H1 (cell line): ENCODE measurements around the gene GTF2H1. TPM values are rescaled to one million over a fixed set of nuclear protein-coding genes. Genes with fewer than 3 reads are reported as not detected.
A peak's percentile ranks its signal among the peaks of the same experiment; 100 is the strongest.

Experiments
- CTCF ChIA-PET: fragments of 300-600 bp; sonication (Branson Sonifier 250); formaldehyde crosslinking; loops from one replicate; lab custom pipeline; 2021; ENCODE audit not compliant: partially characterized antibody; lab: Charles Lee
- POLR2A ChIA-PET: fragments of 300-600 bp; sonication (Branson Sonifier 250); formaldehyde crosslinking; loops from one replicate; lab custom pipeline; 2021; ENCODE audit warnings: inconsistent platforms; ENCODE audit not compliant: partially characterized antibody; lab: Charles Lee
- DNase-seq, 2 experiments: peaks; one replicate each; pipeline versions ENCODE4 v3.0.0 to v3.0.0-alpha.2; 2010 to 2022; ENCODE audit warnings: low spot score in 2 of 2, low read depth in 1 of 2, mixed read lengths in 1 of 2
- FAIRE-seq: peaks from 2 replicates; lab custom pipeline; 2011; peaks lifted over from hg19 to GRCh38; lab: Jason Lieb, UNC
- H2AFZ ChIP-seq: 2 replicates; pipeline ENCODE4 v1.8.1; 2012; ENCODE audit warnings: low read length, inconsistent platforms
- H2AK5ac ChIP-seq: 2 replicates; pipeline ENCODE4 v1.6.1; 2013; ENCODE audit warnings: low read depth, low read length
- H2BK120ac ChIP-seq: replicated peaks from 2 replicates; pipeline ENCODE3; 2013; ENCODE audit warnings: low read depth, low read length, inconsistent platforms
- H2BK12ac ChIP-seq: 2 replicates; pipeline ENCODE4 v1.6.1; 2013; ENCODE audit warnings: low read depth, low read length
- H2BK15ac ChIP-seq: 2 replicates; pipeline ENCODE4 v1.6.1; 2013; ENCODE audit warnings: low read length
- H2BK20ac ChIP-seq: 2 replicates; pipeline ENCODE4 v1.6.1; 2013; ENCODE audit warnings: low read length
- H2BK5ac ChIP-seq: 2 replicates; pipeline ENCODE4 v1.6.1; 2013; ENCODE audit warnings: low read depth, low read length
- H3K14ac ChIP-seq: 2 replicates; pipeline ENCODE4 v1.6.1; 2013; ENCODE audit warnings: inconsistent platforms; ENCODE audit not compliant: insufficient read length
- H3K18ac ChIP-seq: 2 replicates; pipeline ENCODE4 v1.6.1; 2013; ENCODE audit warnings: low read length; ENCODE audit errors: extremely low read depth
- H3K23ac ChIP-seq: 2 replicates; pipeline ENCODE4 v1.6.1; 2013; ENCODE audit warnings: inconsistent platforms; ENCODE audit not compliant: insufficient read length
- H3K23me2 ChIP-seq: 2 replicates; pipeline ENCODE4 v1.6.1; 2013; ENCODE audit warnings: low read depth, low read length
- H3K27ac ChIP-seq: 2 replicates; pipeline ENCODE4 v1.6.1; 2011; ENCODE audit warnings: low read depth, low read length, inconsistent platforms
- H3K27me3 ChIP-seq, 4 experiments: replicated peaks in 1 of 4; 1 replicate in 1 of 4; 2 replicates in 3 of 4; pipeline versions ENCODE4 v1.6.1 to v1.8.1; 2011 to 2013; ENCODE audit warnings: low read length in 3 of 4, mild to moderate bottlenecking in 3 of 4, inconsistent platforms in 2 of 4, mixed read lengths in 2 of 4, moderate library complexity in 1 of 4; ENCODE audit not compliant: control insufficient read depth in 3 of 4, insufficient read depth in 3 of 4; ENCODE audit errors: extremely low read depth in 1 of 4
- H3K36me3 ChIP-seq, 4 experiments: 2 replicates each; pipeline versions ENCODE4 v1.6.1 to v1.8.1; 2011 to 2013; ENCODE audit warnings: mild to moderate bottlenecking in 4 of 4, low read length in 3 of 4, moderate library complexity in 2 of 4, control low read depth in 1 of 4, inconsistent platforms in 1 of 4; ENCODE audit not compliant: insufficient read depth in 4 of 4, control insufficient read depth in 2 of 4
- H3K4ac ChIP-seq: replicated peaks from 2 replicates; pipeline ENCODE3; 2013; ENCODE audit warnings: low read length, low read depth, mixed read lengths, inconsistent platforms; ENCODE audit not compliant: insufficient read length
- H3K4me1 ChIP-seq, 4 experiments: replicated peaks in 1 of 4; 1 replicate in 1 of 4; 2 replicates in 3 of 4; pipeline versions ENCODE4 v1.6.1 to v1.8.1; 2011 to 2013; ENCODE audit warnings: low read length in 3 of 4, inconsistent platforms in 2 of 4, mixed read lengths in 1 of 4; ENCODE audit not compliant: insufficient read depth in 4 of 4, control insufficient read depth in 3 of 4
- H3K4me2 ChIP-seq, 2 experiments: 2 replicates each; pipeline versions ENCODE4 v1.6.1 to v1.8.1; 2011 to 2013; ENCODE audit warnings: low read depth in 2 of 2, low read length in 2 of 2, control low read depth in 1 of 2, inconsistent platforms in 1 of 2, mild to moderate bottlenecking in 1 of 2; ENCODE audit not compliant: insufficient read depth in 1 of 2
- H3K4me3 ChIP-seq, 4 experiments: fragments of 200-600, 300-600 bp in 1 of 4; sonication (generic), shearing (Covaris generic), sonication (Bioruptor Twin) in 1 of 4; 2 replicates each; pipeline versions ENCODE4 v1.5.1 to v1.8.1; 2011 to 2016; ENCODE audit warnings: low read length in 4 of 4, low read depth in 3 of 4, control low read depth in 2 of 4, inconsistent platforms in 2 of 4, mild to moderate bottlenecking in 2 of 4, mixed read lengths in 1 of 4, moderate library complexity in 1 of 4; ENCODE audit not compliant: insufficient read depth in 2 of 4; ENCODE audit errors: extremely low read depth in 1 of 4
- H3K56ac ChIP-seq: replicated peaks from 2 replicates; pipeline ENCODE3; 2013; ENCODE audit warnings: low read depth, mild to moderate bottlenecking, mixed read lengths, low read length, inconsistent platforms; ENCODE audit not compliant: insufficient read length
- H3K79me1 ChIP-seq: 2 replicates; pipeline ENCODE4 v1.6.1; 2013; ENCODE audit warnings: low read depth, low read length, control low read depth
- H3K79me2 ChIP-seq, 2 experiments: 2 replicates each; pipeline versions ENCODE4 v1.6.1 to v1.8.1; 2012 to 2013; ENCODE audit warnings: low read length in 2 of 2, mild to moderate bottlenecking in 2 of 2, inconsistent platforms in 1 of 2; ENCODE audit not compliant: insufficient read depth in 2 of 2, control insufficient read depth in 1 of 2
- H3K9ac ChIP-seq, 4 experiments: replicated peaks in 1 of 4; 1 replicate in 1 of 4; 2 replicates in 3 of 4; pipeline versions ENCODE4 v1.6.1 to v1.8.1; 2011 to 2013; ENCODE audit warnings: low read depth in 3 of 4, low read length in 3 of 4, control low read depth in 2 of 4, mild to moderate bottlenecking in 2 of 4, moderate library complexity in 2 of 4, inconsistent platforms in 1 of 4; ENCODE audit errors: extremely low read depth in 1 of 4
- H3K9me3 ChIP-seq, 2 experiments: 2 replicates each; pipeline versions ENCODE4 v1.6.1 to v1.8.1; 2012 to 2013; ENCODE audit warnings: mild to moderate bottlenecking in 2 of 2, moderate library complexity in 2 of 2, control low read depth in 1 of 2, inconsistent platforms in 1 of 2, low read depth in 1 of 2, low read length in 1 of 2, mixed read lengths in 1 of 2; ENCODE audit not compliant: insufficient read depth in 2 of 2
- H4K20me1 ChIP-seq, 2 experiments: replicated peaks in 1 of 2; 2 replicates each; pipeline versions ENCODE3 to v1.8.1; 2011 to 2013; ENCODE audit warnings: inconsistent platforms in 2 of 2, low read length in 2 of 2, mild to moderate bottlenecking in 1 of 2; ENCODE audit not compliant: insufficient read depth in 2 of 2, control insufficient read depth in 1 of 2
- H4K5ac ChIP-seq: 2 replicates; pipeline ENCODE4 v1.6.1; 2013; ENCODE audit warnings: low read length, low read depth, mixed read lengths, inconsistent platforms; ENCODE audit not compliant: insufficient read length
- H4K8ac ChIP-seq: 2 replicates; pipeline ENCODE4 v1.8.0; 2013; ENCODE audit warnings: mild to moderate bottlenecking, moderate library complexity, low read length, inconsistent platforms; ENCODE audit not compliant: insufficient read depth; ENCODE audit errors: extremely low read depth
- H4K91ac ChIP-seq: replicated peaks from 2 replicates; pipeline ENCODE3; 2013; ENCODE audit warnings: low read length, mixed read lengths, inconsistent platforms; ENCODE audit not compliant: insufficient read length
- ASH2L ChIP-seq: fragments of 200-600, 300-600 bp; sonication (generic); IDR thresholded peaks from one replicate; pipeline ENCODE4 v1.7.1; 2017; ENCODE audit warnings: low read length
- HDAC6 ChIP-seq: IDR thresholded peaks from one replicate; pipeline ENCODE4 v1.7.1; 2012; ENCODE audit warnings: low read depth, mild to moderate bottlenecking, inconsistent platforms, low read length, moderate library complexity
- JUN ChIP-seq: IDR thresholded peaks from 2 replicates; pipeline ENCODE4 v1.6.1; 2011; ENCODE audit warnings: low read depth, mild to moderate bottlenecking, improper control_type of control experiment, low read length
- KDM4A ChIP-seq: IDR thresholded peaks from one replicate; pipeline ENCODE4 v1.7.1; 2012; ENCODE audit warnings: low read depth, mild to moderate bottlenecking, moderate library complexity, low read length, inconsistent platforms; ENCODE audit not compliant: severe bottlenecking
- SP4 ChIP-seq: IDR thresholded peaks from 2 replicates; pipeline ENCODE4 v1.6.1; 2012; ENCODE audit warnings: low read length, inconsistent platforms
- TAF1 ChIP-seq: IDR thresholded peaks from 2 replicates; pipeline ENCODE4 v1.6.1; 2011; ENCODE audit warnings: mild to moderate bottlenecking, low read depth, low read length
- WGBS, 2 experiments: shearing (Covaris generic) in 1 of 2; methylation state at CpG; one replicate each; pipeline versions ENCODE4 v1.1.6 to v1.1.7; 2013 to 2015; ENCODE audit warnings: low lambda C conversion rate in 2 of 2, mixed read lengths in 2 of 2, inconsistent platforms in 1 of 2, low coverage in 1 of 2, missing lambda C conversion rate in 1 of 2; ENCODE audit not compliant: insufficient replicate concordance in 2 of 2, insufficient coverage in 1 of 2, insufficient read length in 1 of 2; ENCODE audit errors: extremely low coverage in 1 of 2, missing lambda C conversion rate in 1 of 2; 5-methylcytosine and 5-hydroxymethylcytosine counted together
- polyA plus RNA-seq, 7 experiments: library from polyadenylated mRNA; depleted of rRNA in 3 of 7; stranded (reverse) in 5 of 7; unstranded in 2 of 7; fragments of >200 nt in 5 of 7; fragments of 200-250 nt in 2 of 7; gene quantifications; 1 replicate in 5 of 7; 2 replicates in 1 of 7; 4 replicates in 1 of 7; pipeline versions ENCODE4 v1.2.1 to v1.2.3, GENCODE V29; 2011 to 2013; ENCODE audit warnings: missing spikeins in 2 of 7, mixed read lengths in 2 of 7
- total RNA-seq: library from RNA; stranded (reverse); fragmentation: NEBNext Ultra II Directional; extraction: Animal tissue kit (Norgen Biotek cat#: 25700); gene quantifications from 2 replicates; pipeline ENCODE4 v1.2.1, GENCODE V29; 2021

Gene GTF2H1
- total and polyA plus RNA-seq, 2 of the 8 experiments (the other 6 are each of a cell fraction or from before 2014, with no cell fraction given): 9.1 to 26.3 TPM

- H2AK5ac ChIP-seq: 0 out of 2 replicates have a peak overlapping the region, but pooled peaks have one; percentile 9
- peak overlapping the region; percentile 66; the same call in 1 of the 2 replicates for H4K8ac ChIP-seq
- H3K4me1 ChIP-seq: no peaks in the 10 kb centered on the region; a peak in 2 of 7 replicates
- H4K91ac ChIP-seq: no peak overlapping the region
- H4K5ac ChIP-seq: peak overlapping the region; percentile 26
- peak overlapping the region; percentile 100; the same call in 1 of the 2 replicates for H2BK5ac ChIP-seq
- no peaks in the 10 kb centered on the region for H3K79me1 ChIP-seq
- no peaks in the 10 kb centered on the region for H3K9me3 ChIP-seq
- peaks cover 11% of the 10 kb centered on the region for H3K23me2 ChIP-seq
- FAIRE-seq: no peak
- no peak overlapping the region for H2BK20ac ChIP-seq
- peak overlapping the region; percentile 75 to 92 (median 86) for H3K4me3 ChIP-seq
- no peak overlapping the region for H3K4ac ChIP-seq
- H3K18ac ChIP-seq: no peak overlapping the region
- H3K9ac ChIP-seq: peak overlapping the region; percentile 91 to 100 (median 98)
- no peak overlapping the region for H2BK15ac ChIP-seq
- POLR2A ChIA-PET: interaction anchor here (0.7 to 3.6 kb wide), 7 partner anchors 9 to 205 kb away, joined by 3 to 24 read pairs (median 9); partner anchors contain the start of genes LDHA and TSG101
- H3K27me3 ChIP-seq: no peaks in the 10 kb centered on the region
- peaks cover 0 to 2% of the 10 kb centered on the region in 2 experiments for H4K20me1 ChIP-seq
- H3K14ac ChIP-seq: peak overlapping the region; percentile 84
- peak overlapping the region; percentile 100 for H3K27ac ChIP-seq
- 7% methylated on average over 4 of the region's 4 CpGs; no CpG with 5 or more reads in 1 of the 2 experiments for WGBS, 2 experiments
- CTCF ChIA-PET: interaction anchor here (1.1 kb wide), 1 partner anchor 400 kb away, joined by 5 read pairs; no protein-coding TSS in a partner anchor
- H3K56ac ChIP-seq: peak overlapping the region; percentile 42
- no peak overlapping the region for H2BK12ac ChIP-seq
- no peak overlapping the region for H2BK120ac ChIP-seq
- TF ChIP-seq ASH2L: no peak
- no peak for TF ChIP-seq TAF1
- no peak for TF ChIP-seq SP4
- no peak for TF ChIP-seq HDAC6
- no peak for TF ChIP-seq JUN
- no peak for TF ChIP-seq KDM4A
- peaks cover 0 to 6% (median 0%) of the 10 kb centered on the region in 4 experiments; a peak in 1 of 8 replicates for H3K36me3 ChIP-seq
- no peak for DNase-seq
- H2AFZ ChIP-seq: peak overlapping the region; percentile 59
- no peak overlapping the region for H3K23ac ChIP-seq
- peak overlapping the region; percentile 77 to 89 for H3K4me2 ChIP-seq
- H3K79me2 ChIP-seq: peaks cover 14 to 82% of the 10 kb centered on the region in 2 experiments; a peak in 3 of 4 replicates
Measured at GRCh38 chr11:18321578-18321968, 794 bp upstream of the GTF2H1 start.
